H9 (cell line): ENCODE measurements around the gene DNAI7. TPM values are rescaled to one million over a fixed set of nuclear protein-coding genes. Genes with fewer than 3 reads are reported as not detected.

Experiments used
- DNase-seq: peaks from one replicate; pipeline ENCODE4 v3.0.0-alpha.2; 2017
- H2AFZ ChIP-seq: one replicate; pipeline ENCODE4 v1.6.1; 2013; ENCODE audit warnings: mild to moderate bottlenecking, low read length, control low read depth, moderate library complexity
- H2AK5ac ChIP-seq: 2 replicates; pipeline ENCODE4 v1.6.1; 2013; ENCODE audit warnings: low read length, control low read depth, mixed read lengths; ENCODE audit not compliant: insufficient read length
- H2BK120ac ChIP-seq: one replicate; pipeline ENCODE4 v1.6.1; 2013; ENCODE audit warnings: low read depth, mild to moderate bottlenecking, low read length, control low read depth, inconsistent platforms; ENCODE audit not compliant: poor library complexity, severe bottlenecking
- H2BK12ac ChIP-seq: 2 replicates; pipeline ENCODE4 v1.6.1; 2013; ENCODE audit warnings: low read length, control low read depth, mixed read lengths, low read depth; ENCODE audit not compliant: insufficient read length
- H2BK15ac ChIP-seq: 2 replicates; pipeline ENCODE4 v1.6.1; 2013; ENCODE audit warnings: low read depth, low read length, control low read depth
- H2BK20ac ChIP-seq: one replicate; pipeline ENCODE4 v1.6.1; 2013; ENCODE audit warnings: low read depth, mild to moderate bottlenecking, low read length, control low read depth, inconsistent platforms; ENCODE audit not compliant: poor library complexity, severe bottlenecking
- H2BK5ac ChIP-seq: 2 replicates; pipeline ENCODE4 v1.6.1; 2013; ENCODE audit warnings: low read length, control low read depth, mixed read lengths; ENCODE audit not compliant: insufficient read length
- H3K14ac ChIP-seq: 2 replicates; pipeline ENCODE4 v1.6.1; 2013; ENCODE audit warnings: low read length, control low read depth; ENCODE audit not compliant: insufficient read depth
- H3K18ac ChIP-seq: 2 replicates; pipeline ENCODE4 v1.6.1; 2013; ENCODE audit warnings: low read depth, mild to moderate bottlenecking, mixed read lengths, low read length, control low read depth; ENCODE audit not compliant: insufficient read length
- H3K23ac ChIP-seq: 2 replicates; pipeline ENCODE4 v1.6.1; 2013; ENCODE audit warnings: low read length, control low read depth, mixed read lengths, low read depth; ENCODE audit not compliant: insufficient read length
- H3K23me2 ChIP-seq: 2 replicates; pipeline ENCODE4 v1.6.1; 2013; ENCODE audit warnings: low read depth, mild to moderate bottlenecking, mixed read lengths, low read length, control low read depth; ENCODE audit not compliant: insufficient read length, poor library complexity, severe bottlenecking
- H3K27ac ChIP-seq: 2 replicates; pipeline ENCODE4 v1.5.1; 2013; ENCODE audit warnings: low read length, control low read depth, mixed read lengths, low read depth; ENCODE audit not compliant: insufficient read length
- H3K27me3 ChIP-seq: 2 replicates; pipeline ENCODE4 v1.6.1; 2013; ENCODE audit warnings: low read length, control low read depth, inconsistent platforms; ENCODE audit not compliant: insufficient read depth
- H3K4ac ChIP-seq: 2 replicates; pipeline ENCODE4 v1.6.1; 2013; ENCODE audit warnings: low read depth, mild to moderate bottlenecking, control low read depth, inconsistent platforms, low read length, moderate library complexity
- H3K4me1 ChIP-seq: 2 replicates; pipeline ENCODE4 v1.6.1; 2013; ENCODE audit warnings: low read length, control low read depth, inconsistent platforms; ENCODE audit not compliant: insufficient read depth
- H3K4me2 ChIP-seq: 2 replicates; pipeline ENCODE4 v1.6.1; 2013; ENCODE audit warnings: low read length, control low read depth, mixed read lengths; ENCODE audit not compliant: insufficient read length, insufficient read depth
- H3K56ac ChIP-seq: 2 replicates; pipeline ENCODE4 v1.6.1; 2013; ENCODE audit warnings: low read depth, mild to moderate bottlenecking, mixed read lengths, low read length, control low read depth; ENCODE audit not compliant: insufficient read length
- H3K79me1 ChIP-seq: 2 replicates; pipeline ENCODE4 v1.6.1; 2013; ENCODE audit warnings: low read depth, mild to moderate bottlenecking, moderate library complexity, low read length, control low read depth, inconsistent platforms; ENCODE audit not compliant: insufficient read depth, poor library complexity, severe bottlenecking
- H3K79me2 ChIP-seq: 2 replicates; pipeline ENCODE4 v1.6.1; 2013; ENCODE audit warnings: low read length, control low read depth, inconsistent platforms; ENCODE audit not compliant: insufficient read depth
- H3K9ac ChIP-seq: 2 replicates; pipeline ENCODE4 v1.6.1; 2013; ENCODE audit warnings: low read length, control low read depth, mixed read lengths; ENCODE audit not compliant: insufficient read length; ENCODE audit errors: extremely low read depth
- H3K9me3 ChIP-seq: one replicate; pipeline ENCODE4 v1.6.1; 2013; ENCODE audit warnings: low read depth, low read length, inconsistent platforms; ENCODE audit not compliant: control insufficient read depth
- H3T11ph ChIP-seq: one replicate; pipeline ENCODE4 v1.6.1; 2013; ENCODE audit warnings: mild to moderate bottlenecking, low read length, control low read depth, inconsistent platforms
- H4K20me1 ChIP-seq: one replicate; pipeline ENCODE4 v1.6.1; 2013; ENCODE audit not compliant: control insufficient read depth, insufficient read length, insufficient read depth
- H4K5ac ChIP-seq: 2 replicates; pipeline ENCODE4 v1.6.1; 2013; ENCODE audit warnings: low read depth, mild to moderate bottlenecking, mixed read lengths, low read length, control low read depth; ENCODE audit not compliant: insufficient read length
- H4K8ac ChIP-seq: replicated peaks from 2 replicates; pipeline ENCODE4 v1.6.1; 2013; ENCODE audit warnings: low read length, control low read depth, mixed read lengths, low read depth; ENCODE audit not compliant: insufficient read length
- H4K91ac ChIP-seq: 2 replicates; pipeline ENCODE4 v1.6.1; 2013; ENCODE audit warnings: low read depth, mild to moderate bottlenecking, moderate library complexity, mixed read lengths, low read length, control low read depth; ENCODE audit not compliant: insufficient read length
- H3K27ac Mint-ChIP-seq, 3 experiments: 2 replicates in 2 of 3; 3 replicates in 1 of 3; pipeline ENCODE4 v1.8.0; 2020 to 2021; ENCODE audit warnings: mixed read lengths in 3 of 3, mild to moderate bottlenecking in 1 of 3, moderate library complexity in 1 of 3
- H3K27me3 Mint-ChIP-seq: 2 replicates; pipeline ENCODE4 v1.8.0; 2021; ENCODE audit warnings: low read depth, mild to moderate bottlenecking, moderate library complexity, mixed read lengths
- H3K36me3 Mint-ChIP-seq, 3 experiments: 2 replicates in 2 of 3; 3 replicates in 1 of 3; pipeline ENCODE4 v1.8.0; 2020 to 2021; ENCODE audit warnings: low read depth in 3 of 3, mixed read lengths in 3 of 3; ENCODE audit not compliant: insufficient read depth in 1 of 3
- H3K4me1 Mint-ChIP-seq, 2 experiments: 2 replicates each; pipeline ENCODE4 v1.8.0; 2020; ENCODE audit warnings: mixed read lengths in 2 of 2
- H3K4me3 Mint-ChIP-seq, 2 experiments: 2 replicates in 1 of 2; 3 replicates in 1 of 2; pipeline ENCODE4 v1.8.0; 2020 to 2021; ENCODE audit warnings: mild to moderate bottlenecking in 2 of 2, mixed read lengths in 2 of 2, moderate library complexity in 1 of 2
- H3K9me3 Mint-ChIP-seq, 2 experiments: 2 replicates in 1 of 2; 3 replicates in 1 of 2; pipeline ENCODE4 v1.8.0; 2020; ENCODE audit warnings: mild to moderate bottlenecking in 2 of 2, mixed read lengths in 2 of 2, moderate library complexity in 1 of 2
- WGBS: extraction: QIAGEN DNeasy Blood & Tissue Kit; methylation state at CpG from one replicate; pipeline ENCODE4 v1.1.7; 2013; ENCODE audit warnings: missing lambda C conversion rate, low lambda C conversion rate, mixed read lengths; ENCODE audit not compliant: insufficient read length; ENCODE audit errors: extremely low coverage; 5-methylcytosine and 5-hydroxymethylcytosine counted together
- total RNA-seq: library from RNA; stranded (reverse); gene quantifications from 2 replicates; pipeline ENCODE4 v1.2.1, GENCODE V29; 2021
- TF ChIP-seq, protein P1 (sequence below): fragments of 200-600 bp; sonication (generic); conservative IDR thresholded peaks from 3 replicates; pipeline ENCODE4 v1.8.0; 2021; ENCODE audit warnings: antibody characterized with exemption, mild to moderate bottlenecking

DNAI7 gene
- total RNA-seq, 1 experiment from 2014 or later = not detected

DNA sequence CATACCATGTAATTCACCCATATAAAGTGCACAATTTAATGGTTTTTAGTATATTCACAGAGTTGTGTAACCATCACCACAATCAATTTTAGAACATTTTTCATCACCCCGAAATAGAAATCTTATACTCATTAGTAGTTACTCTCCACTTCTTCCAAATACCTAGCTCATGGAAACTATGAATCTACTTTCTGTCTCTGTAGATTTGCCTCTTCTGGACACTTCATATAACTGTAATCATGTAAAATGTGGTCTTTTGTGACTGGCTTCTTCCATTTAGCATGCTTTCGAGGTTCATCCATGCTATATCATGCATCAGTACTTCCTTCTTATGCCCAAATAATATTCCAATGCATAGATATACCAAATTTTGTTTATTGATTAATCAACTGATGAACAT lies 10.8 kb downstream of the DNAI7 start:
- H3K27me3 ChIP-seq = no peaks in the 10 kb centered on the region
- no peaks in the 10 kb centered on the region for H3K79me1 ChIP-seq
- TF ChIP-seq, protein P1, sequence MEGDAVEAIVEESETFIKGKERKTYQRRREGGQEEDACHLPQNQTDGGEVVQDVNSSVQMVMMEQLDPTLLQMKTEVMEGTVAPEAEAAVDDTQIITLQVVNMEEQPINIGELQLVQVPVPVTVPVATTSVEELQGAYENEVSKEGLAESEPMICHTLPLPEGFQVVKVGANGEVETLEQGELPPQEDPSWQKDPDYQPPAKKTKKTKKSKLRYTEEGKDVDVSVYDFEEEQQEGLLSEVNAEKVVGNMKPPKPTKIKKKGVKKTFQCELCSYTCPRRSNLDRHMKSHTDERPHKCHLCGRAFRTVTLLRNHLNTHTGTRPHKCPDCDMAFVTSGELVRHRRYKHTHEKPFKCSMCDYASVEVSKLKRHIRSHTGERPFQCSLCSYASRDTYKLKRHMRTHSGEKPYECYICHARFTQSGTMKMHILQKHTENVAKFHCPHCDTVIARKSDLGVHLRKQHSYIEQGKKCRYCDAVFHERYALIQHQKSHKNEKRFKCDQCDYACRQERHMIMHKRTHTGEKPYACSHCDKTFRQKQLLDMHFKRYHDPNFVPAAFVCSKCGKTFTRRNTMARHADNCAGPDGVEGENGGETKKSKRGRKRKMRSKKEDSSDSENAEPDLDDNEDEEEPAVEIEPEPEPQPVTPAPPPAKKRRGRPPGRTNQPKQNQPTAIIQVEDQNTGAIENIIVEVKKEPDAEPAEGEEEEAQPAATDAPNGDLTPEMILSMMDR = no peak
- H3K27ac Mint-ChIP-seq = no peak overlapping the region; a peak in 1 of 7 replicates
- H2BK12ac ChIP-seq = no peak overlapping the region
- H4K20me1 ChIP-seq = no peaks in the 10 kb centered on the region
- no peak overlapping the region for H3K9ac ChIP-seq
- H4K91ac ChIP-seq = no peak overlapping the region
- no peak overlapping the region for H2BK5ac ChIP-seq
- H3K4me3 Mint-ChIP-seq = no peak overlapping the region
- no peak overlapping the region for H3K56ac ChIP-seq
- WGBS = no CpG with 5 or more reads among the region's 2 CpGs
- no peaks in the 10 kb centered on the region for H3K79me2 ChIP-seq
- H3K27ac ChIP-seq = no peak overlapping the region
- no peak for DNase-seq
- H2AK5ac ChIP-seq = no peak overlapping the region
- H3K27me3 Mint-ChIP-seq = no peaks in the 10 kb centered on the region; the same call in 1 of the 2 replicates
- no peaks in the 10 kb centered on the region; a peak in 1 of 5 replicates for H3K9me3 Mint-ChIP-seq
- no peak overlapping the region for H3K23ac ChIP-seq
- H2AFZ ChIP-seq = no peak overlapping the region
- no peak overlapping the region for H2BK20ac ChIP-seq
- no peak overlapping the region for H2BK15ac ChIP-seq
- H3K23me2 ChIP-seq = no peaks in the 10 kb centered on the region
- H3K14ac ChIP-seq = no peak overlapping the region
- H2BK120ac ChIP-seq = no peak overlapping the region
- H3T11ph ChIP-seq = no peak overlapping the region
- H4K8ac ChIP-seq = no peak overlapping the region
- no peak overlapping the region for H3K18ac ChIP-seq
- no peak overlapping the region for H3K4me2 ChIP-seq
- no peaks in the 10 kb centered on the region for H3K36me3 Mint-ChIP-seq
- H3K4me1 Mint-ChIP-seq = no peaks in the 10 kb centered on the region
- no peaks in the 10 kb centered on the region for H3K4me1 ChIP-seq
- H3K4ac ChIP-seq = no peak overlapping the region
- no peak overlapping the region for H4K5ac ChIP-seq
- no peaks in the 10 kb centered on the region for H3K9me3 ChIP-seq
